ENCODE results near the gene RBM20.

GRCh38 chr10:110620398-110620719 lies 23.8 kb upstream of the RBM20 start:
- no peak for TF ChIP-seq GABPA (IDR thresholded peaks at IDR 0.05; ENCODE audit: low read depth, low read length)
- TF ChIP-seq GABPA (CRISPR knock-in tag; IDR thresholded peaks at IDR 0.05; ENCODE audit: low read depth) = no peak
- no peak for TF ChIP-seq POLR2AphosphoS5 (IDR thresholded peaks at IDR 0.05; ENCODE audit: low read depth, low read length)
- no peak for TF ChIP-seq ZBTB8A (CRISPR knock-in tag; IDR thresholded peaks at IDR 0.05; ENCODE audit: borderline replicate concordance, low read depth)
- no peak for TF ChIP-seq RAD51 (IDR thresholded peaks at IDR 0.05; ENCODE audit: borderline replicate concordance)
